Measurements from ENCODE around the gene C8A. TPM values are rescaled to one million over a fixed set of nuclear protein-coding genes. Genes with fewer than 3 reads are reported as not detected.

Gene C8A
- total RNA-seq, 1 donor: not detected

GRCh38 chr1:56964349-56965017 lies 109.9 kb downstream of the C8A start:
- no peak for DNase-seq (ENCODE audit: low read depth in 2 of 3, low spot score in 2 of 3)

GRCh38 chr1:56965191-56965590 lies 110.6 kb downstream of the C8A start:
- no peak for DNase-seq (ENCODE audit: low read depth in 2 of 3, low spot score in 2 of 3)

GRCh38 chr1:56965916-56966697 lies 111.5 kb downstream of the C8A start, which contains the start of gene C8B:
TSS of gene C8B (minus strand) at chr1:56966015. CDS start at chr1:56965948, 67 bp downstream.
- DNase-seq (ENCODE audit: low read depth in 2 of 3, low spot score in 2 of 3): no peak

- DNase-seq (ENCODE audit: low read depth in 2 of 3, low spot score in 2 of 3): no peak
Measured at GRCh38 chr1:56966698-56966999, 112.1 kb downstream of the C8A start.

- no peak for DNase-seq (ENCODE audit: low read depth in 2 of 3, low spot score in 2 of 3)
Measured at GRCh38 chr1:56967355-56967754, 112.8 kb downstream of the C8A start.

Other genes starting within 250 kb of the C8A start
- gene PRKAA2, start 209.5 kb upstream of the C8A start, total RNA-seq: under 0.01 TPM
- gene FYB2, start 35.4 kb upstream of the C8A start, total RNA-seq: not detected
- not detected for gene C8B, start 111.2 kb downstream of the C8A start, total RNA-seq